Astrocyte (in vitro differentiated cells and primary cell): ENCODE results near the gene CAMK2B. TPM values are rescaled to one million over a fixed set of nuclear protein-coding genes. Genes with fewer than 3 reads are reported as not detected.

ENCODE experiments used
- DNase-seq: peaks from one replicate; pipeline ENCODE4 v3.0.0-alpha.2; 2010; ENCODE audit warnings: low read depth
- FAIRE-seq: peaks from 2 replicates; lab custom pipeline; 2011; peaks lifted over from hg19 to GRCh38; lab: Jason Lieb, UNC
- H2AFZ ChIP-seq: 2 replicates; pipeline ENCODE4 v1.6.0; 2012; ENCODE audit warnings: low read depth, low read length, inconsistent platforms
- H3K27ac ChIP-seq: 2 replicates; pipeline ENCODE4 v1.5.1; 2011; ENCODE audit warnings: low read depth, low read length, inconsistent platforms
- H3K27me3 ChIP-seq: 2 replicates; pipeline ENCODE4 v1.6.0; 2011; ENCODE audit warnings: low read length, inconsistent platforms; ENCODE audit not compliant: insufficient read depth
- H3K36me3 ChIP-seq: 2 replicates; pipeline ENCODE4 v1.5.1; 2011; ENCODE audit warnings: low read length, inconsistent platforms; ENCODE audit not compliant: insufficient read depth
- H3K4me1 ChIP-seq: 2 replicates; pipeline ENCODE4 v1.5.1; 2011; ENCODE audit warnings: low read length, inconsistent platforms; ENCODE audit not compliant: insufficient read depth
- H3K4me2 ChIP-seq: 2 replicates; pipeline ENCODE4 v1.6.0; 2012; ENCODE audit warnings: low read length, inconsistent platforms
- H3K4me3 ChIP-seq: 2 replicates; pipeline ENCODE4 v1.5.1; 2011; ENCODE audit warnings: low read depth, mild to moderate bottlenecking, low read length, inconsistent platforms; ENCODE audit not compliant: insufficient read depth
- H3K79me2 ChIP-seq: 2 replicates; pipeline ENCODE4 v1.6.0; 2012; ENCODE audit warnings: mild to moderate bottlenecking, low read length, inconsistent platforms; ENCODE audit not compliant: insufficient read depth
- H3K9ac ChIP-seq: 2 replicates; pipeline ENCODE4 v1.6.0; 2012; ENCODE audit warnings: mild to moderate bottlenecking, low read length, inconsistent platforms
- H3K9me3 ChIP-seq: 2 replicates; pipeline ENCODE4 v1.5.1; 2012; ENCODE audit warnings: low read depth, mild to moderate bottlenecking, low read length, inconsistent platforms; ENCODE audit not compliant: insufficient read depth
- H4K20me1 ChIP-seq: 2 replicates; pipeline ENCODE4 v1.6.0; 2012; ENCODE audit warnings: low read length, inconsistent platforms; ENCODE audit not compliant: insufficient read depth
- H3K27ac Mint-ChIP-seq: one replicate; pipeline ENCODE4 v1.8.0; 2021; ENCODE audit warnings: mild to moderate bottlenecking, mixed read lengths; ENCODE audit not compliant: unreplicated experiment
- H3K27me3 Mint-ChIP-seq: one replicate; pipeline ENCODE4 v1.8.0; 2021; ENCODE audit warnings: low read depth, mixed read lengths; ENCODE audit not compliant: unreplicated experiment
- H3K36me3 Mint-ChIP-seq: one replicate; pipeline ENCODE4 v1.8.0; 2021; ENCODE audit warnings: low read depth, mixed read lengths; ENCODE audit not compliant: unreplicated experiment
- H3K4me1 Mint-ChIP-seq: one replicate; pipeline ENCODE4 v1.8.0; 2021; ENCODE audit warnings: low read depth, mixed read lengths; ENCODE audit not compliant: unreplicated experiment
- H3K4me3 Mint-ChIP-seq: one replicate; pipeline ENCODE4 v1.8.0; 2021; ENCODE audit warnings: mild to moderate bottlenecking, moderate library complexity, mixed read lengths; ENCODE audit not compliant: unreplicated experiment
- H3K9me3 Mint-ChIP-seq: one replicate; pipeline ENCODE4 v1.8.0; 2021; ENCODE audit warnings: mild to moderate bottlenecking, mixed read lengths; ENCODE audit not compliant: unreplicated experiment
- CTCF ChIP-seq: IDR thresholded peaks from 2 replicates; pipeline ENCODE4 v1.5.1; 2011; ENCODE audit warnings: low read depth, mild to moderate bottlenecking, inconsistent platforms, low read length, moderate library complexity; ENCODE audit not compliant: insufficient read depth
- EZH2 ChIP-seq: IDR thresholded peaks from 2 replicates; pipeline ENCODE4 v1.6.1; 2012; ENCODE audit warnings: mild to moderate bottlenecking, low read length, inconsistent platforms; ENCODE audit not compliant: insufficient read depth
- total RNA-seq: library from RNA; stranded (reverse); gene quantifications from 2 replicates; pipeline ENCODE4 v1.2.1, GENCODE V29; 2021

The CAMK2B gene
- total RNA-seq, 1 donor from 2014 or later = 0.18 TPM

- Histone ChIP-seq H3K27ac (no peak overlapping the region), H3K4me1 (peaks cover 18% of the 10 kb centered on the region), H3K36me3 (no peaks in the 10 kb centered on the region), H4K20me1 (no peaks in the 10 kb centered on the region), H3K9ac (no peak overlapping the region), H3K9me3 (peaks cover 4% of the 10 kb centered on the region), H3K4me3 (no peak overlapping the region), H3K4me2 (no peak overlapping the region), H3K27me3 (no peaks in the 10 kb centered on the region), H2AFZ (no peak overlapping the region), H3K79me2 (no peaks in the 10 kb centered on the region)
- Mint-ChIP-seq H3K4me1 (peaks cover 14% of the 10 kb centered on the region), H3K9me3 (peaks cover 4% of the 10 kb centered on the region), H3K27ac (no peak overlapping the region), H3K36me3 (peaks cover 3% of the 10 kb centered on the region), H3K27me3 (peaks cover 12% of the 10 kb centered on the region), H3K4me3 (no peak overlapping the region)
- TF ChIP-seq CTCF (no peak), EZH2 (no peak)
- no peak for DNase-seq
- FAIRE-seq = no peak
These were observed 137.6 kb downstream of the CAMK2B start for GRCh38 chr7:44187636-44188416.

GRCh38 chr7:44186736-44187135 is 138.7 kb downstream of the CAMK2B start:
- no peak for FAIRE-seq
- Mint-ChIP-seq H3K27ac (no peak overlapping the region), H3K9me3 (peaks cover 12% of the 10 kb centered on the region), H3K36me3 (peaks cover 3% of the 10 kb centered on the region), H3K4me3 (no peak overlapping the region), H3K4me1 (peaks cover 14% of the 10 kb centered on the region), H3K27me3 (peaks cover 10% of the 10 kb centered on the region)
- Histone ChIP-seq H4K20me1 (no peaks in the 10 kb centered on the region), H3K9ac (no peak overlapping the region), H3K4me1 (peaks cover 18% of the 10 kb centered on the region), H3K4me3 (no peak overlapping the region), H3K4me2 (no peak overlapping the region), H3K79me2 (no peaks in the 10 kb centered on the region), H3K9me3 (peaks cover 10% of the 10 kb centered on the region), H3K27ac (no peak overlapping the region), H3K27me3 (no peaks in the 10 kb centered on the region), H3K36me3 (no peaks in the 10 kb centered on the region), H2AFZ (no peak overlapping the region)
- DNase-seq = no peak
- TF ChIP-seq CTCF (no peak), EZH2 (no peak)

GRCh38 chr7:44185729-44186128 is 139.7 kb downstream of the CAMK2B start:
- no peak overlapping the region for H2AFZ ChIP-seq
- H3K79me2 ChIP-seq = no peaks in the 10 kb centered on the region
- no peak overlapping the region for H3K4me2 ChIP-seq
- TF ChIP-seq CTCF (no peak), EZH2 (no peak)
- Mint-ChIP-seq H3K9me3 (peaks cover 12% of the 10 kb centered on the region), H3K27ac (no peak overlapping the region), H3K36me3 (peaks cover 3% of the 10 kb centered on the region), H3K4me3 (no peak overlapping the region), H3K27me3 (peaks cover 16% of the 10 kb centered on the region), H3K4me1 (peaks cover 14% of the 10 kb centered on the region)
- no peak overlapping the region for H3K27ac ChIP-seq
- peaks cover 18% of the 10 kb centered on the region for H3K4me1 ChIP-seq
- no peaks in the 10 kb centered on the region for H4K20me1 ChIP-seq
- H3K27me3 ChIP-seq = no peaks in the 10 kb centered on the region
- DNase-seq = no peak
- no peak overlapping the region for H3K4me3 ChIP-seq
- peaks cover 10% of the 10 kb centered on the region for H3K9me3 ChIP-seq
- H3K9ac ChIP-seq = no peak overlapping the region
- FAIRE-seq = no peak
- H3K36me3 ChIP-seq = no peaks in the 10 kb centered on the region
